NOMO-1 treated with DMSO at 0.1 percent for 48 hours (cell line): ENCODE measurements around the gene ATM.
"Not testable (repeated sequence)": the region's sequence is repeated elsewhere in the genome, so short reads cannot be mapped to it uniquely, and the experiment has no call there.

ENCODE experiments used
- DNase-seq: peaks from one replicate; lab custom pipeline; 2025; ENCODE audit not compliant: unreplicated experiment; lab: John Stamatoyannopoulos, UW

The ATM gene

GRCh38 chr11:108276985-108277616, 54.2 kb downstream of the ATM start:
- DNase-seq = not testable (repeated sequence)

GRCh38 chr11:108278546-108278945, 55.7 kb downstream of the ATM start:
- DNase-seq = no peak

- no peak for DNase-seq
Observed at GRCh38 chr11:108278954-108279353, 56.1 kb downstream of the ATM start.

GRCh38 chr11:108286370-108286769, 63.5 kb downstream of the ATM start:
- no peak for DNase-seq

- DNase-seq = no peak
Observed at GRCh38 chr11:108286956-108287355, 64.1 kb downstream of the ATM start.

- not testable (repeated sequence) for DNase-seq
Observed at GRCh38 chr11:108289066-108289465, 66.2 kb downstream of the ATM start.

- DNase-seq = no peak
Observed at GRCh38 chr11:108289699-108290098, 66.8 kb downstream of the ATM start.

GRCh38 chr11:108293229-108293628, 70.4 kb downstream of the ATM start:
- no peak for DNase-seq

GRCh38 chr11:108302121-108302785, 79.4 kb downstream of the ATM start:
- DNase-seq = no peak

- DNase-seq = no peak
Observed at GRCh38 chr11:108307751-108308150, 84.9 kb downstream of the ATM start.

- DNase-seq = no peak
Observed at GRCh38 chr11:108313444-108313843, 90.6 kb downstream of the ATM start.

- no peak for DNase-seq
Observed at GRCh38 chr11:108316061-108316460, 93.2 kb downstream of the ATM start.

- no peak for DNase-seq
Observed at GRCh38 chr11:108319541-108320145, 96.8 kb downstream of the ATM start.

- DNase-seq = no peak
Observed at GRCh38 chr11:108322666-108323065, 99.8 kb downstream of the ATM start.

GRCh38 chr11:108324587-108324986, 101.7 kb downstream of the ATM start:
- DNase-seq = no peak

GRCh38 chr11:108333403-108333899, 110.6 kb downstream of the ATM start:
- no peak for DNase-seq

- no peak for DNase-seq
Observed at GRCh38 chr11:108338750-108339149, 115.9 kb downstream of the ATM start.

- no peak for DNase-seq
Observed at GRCh38 chr11:108340973-108341372, 118.1 kb downstream of the ATM start.

GRCh38 chr11:108341654-108342053, 118.8 kb downstream of the ATM start:
- no peak for DNase-seq

GRCh38 chr11:108343714-108344113, 120.8 kb downstream of the ATM start:
- no peak for DNase-seq

- no peak for DNase-seq
Observed at GRCh38 chr11:108345767-108346166, 122.9 kb downstream of the ATM start.

- DNase-seq = no peak
Observed at GRCh38 chr11:108346451-108346850, 123.6 kb downstream of the ATM start.
